GM18505 (cell line): Measurements from ENCODE around the gene ASCC3.

Experiments used
- ATAC-seq: cut with Tn5 transposase; IDR thresholded peaks from one replicate; pipeline ENCODE4 v1.9.1; 2021; ENCODE audit not compliant: unreplicated experiment
- POLR2A ChIP-seq: IDR thresholded peaks from 4 replicates; pipeline ENCODE4 v1.6.1; 2011; ENCODE audit warnings: borderline replicate concordance; ENCODE audit not compliant: insufficient read depth, insufficient read length; ENCODE audit errors: extremely low read depth

Gene ASCC3

GRCh38 chr6:100573166-100573565 is 308.0 kb downstream of the ASCC3 start:
- no peak for ATAC-seq
- no peak for TF ChIP-seq POLR2A

GRCh38 chr6:100568255-100568654 is 312.9 kb downstream of the ASCC3 start:
- TF ChIP-seq POLR2A: no peak

GRCh38 chr6:100566563-100566962 is 314.6 kb downstream of the ASCC3 start:
- TF ChIP-seq POLR2A: no peak

More at GRCh38 chr6:100568255-100568654, 312.9 kb downstream of the ASCC3 start:
- ATAC-seq: no peak

GRCh38 chr6:100565439-100566104 is 315.6 kb downstream of the ASCC3 start:
- no peak for TF ChIP-seq POLR2A
- ATAC-seq: no peak

More at GRCh38 chr6:100566563-100566962, 314.6 kb downstream of the ASCC3 start:
- no peak for ATAC-seq

GRCh38 chr6:100559859-100560258 is 321.3 kb downstream of the ASCC3 start:
- ATAC-seq: no peak
- no peak for TF ChIP-seq POLR2A

GRCh38 chr6:100554228-100554627 is 326.9 kb downstream of the ASCC3 start:
- no peak for ATAC-seq
- no peak for TF ChIP-seq POLR2A

GRCh38 chr6:100553243-100553642 is 327.9 kb downstream of the ASCC3 start:
- no peak for ATAC-seq
- TF ChIP-seq POLR2A: no peak

- ATAC-seq: no peak
- no peak for TF ChIP-seq POLR2A
These were observed 331.5 kb downstream of the ASCC3 start for GRCh38 chr6:100549406-100550167.

- ATAC-seq: no peak
- no peak for TF ChIP-seq POLR2A
These were observed 343.0 kb downstream of the ASCC3 start for GRCh38 chr6:100538086-100538485.

GRCh38 chr6:100518588-100518987 is 362.5 kb downstream of the ASCC3 start:
- no peak for TF ChIP-seq POLR2A
- no peak for ATAC-seq

GRCh38 chr6:100517633-100518032 is 363.5 kb downstream of the ASCC3 start:
- no peak for ATAC-seq
- no peak for TF ChIP-seq POLR2A

GRCh38 chr6:100517106-100517505 is 364.0 kb downstream of the ASCC3 start:
- no peak for ATAC-seq
- no peak for TF ChIP-seq POLR2A

- ATAC-seq: no peak
These were observed 366.5 kb downstream of the ASCC3 start for GRCh38 chr6:100514660-100515059.

More at GRCh38 chr6:100514660-100515059, 366.5 kb downstream of the ASCC3 start:
- no peak for TF ChIP-seq POLR2A
